ENCODE results near the gene KCNJ2. TPM values are rescaled to one million over a fixed set of nuclear protein-coding genes. Genes with fewer than 3 reads are reported as not detected.

The KCNJ2 gene
- total RNA-seq, 4 donors from 2014 or later = 2.7 to 18.0 (median 6.7) TPM

DNA sequence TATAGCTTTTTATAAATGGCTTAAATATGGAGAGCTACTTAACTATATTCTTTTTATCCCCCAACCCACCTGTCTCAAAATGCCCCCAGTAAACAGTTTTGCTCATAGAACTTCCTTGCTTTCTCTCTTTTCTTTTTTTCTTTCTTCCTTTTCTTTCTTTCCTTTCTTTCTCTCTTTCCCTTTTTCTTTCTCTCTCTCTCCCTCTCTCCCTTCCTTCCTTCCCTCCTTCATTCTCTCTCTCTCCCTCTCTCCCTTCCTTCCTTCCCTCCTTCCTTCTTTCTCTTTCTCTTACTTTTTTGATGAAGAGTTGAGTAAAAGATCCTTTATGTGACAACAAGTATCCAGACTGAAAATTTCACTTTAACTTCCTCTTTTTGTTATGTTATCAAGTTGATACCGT lies 48.2 kb downstream of the KCNJ2 start:
- H3K9me3 ChIP-seq = no peaks in the 10 kb centered on the region
- H3K27ac ChIP-seq = no peak overlapping the region
- no peaks in the 10 kb centered on the region for H3K36me3 ChIP-seq
- no peaks in the 10 kb centered on the region for H3K27me3 ChIP-seq
- no peak for TF ChIP-seq POLR2A (IDR thresholded peaks at IDR 0.05)
- TF ChIP-seq, protein P1, sequence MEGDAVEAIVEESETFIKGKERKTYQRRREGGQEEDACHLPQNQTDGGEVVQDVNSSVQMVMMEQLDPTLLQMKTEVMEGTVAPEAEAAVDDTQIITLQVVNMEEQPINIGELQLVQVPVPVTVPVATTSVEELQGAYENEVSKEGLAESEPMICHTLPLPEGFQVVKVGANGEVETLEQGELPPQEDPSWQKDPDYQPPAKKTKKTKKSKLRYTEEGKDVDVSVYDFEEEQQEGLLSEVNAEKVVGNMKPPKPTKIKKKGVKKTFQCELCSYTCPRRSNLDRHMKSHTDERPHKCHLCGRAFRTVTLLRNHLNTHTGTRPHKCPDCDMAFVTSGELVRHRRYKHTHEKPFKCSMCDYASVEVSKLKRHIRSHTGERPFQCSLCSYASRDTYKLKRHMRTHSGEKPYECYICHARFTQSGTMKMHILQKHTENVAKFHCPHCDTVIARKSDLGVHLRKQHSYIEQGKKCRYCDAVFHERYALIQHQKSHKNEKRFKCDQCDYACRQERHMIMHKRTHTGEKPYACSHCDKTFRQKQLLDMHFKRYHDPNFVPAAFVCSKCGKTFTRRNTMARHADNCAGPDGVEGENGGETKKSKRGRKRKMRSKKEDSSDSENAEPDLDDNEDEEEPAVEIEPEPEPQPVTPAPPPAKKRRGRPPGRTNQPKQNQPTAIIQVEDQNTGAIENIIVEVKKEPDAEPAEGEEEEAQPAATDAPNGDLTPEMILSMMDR (IDR thresholded peaks at IDR 0.05) = no peak
- no peak for TF ChIP-seq EP300 (IDR thresholded peaks at IDR 0.05)
- H3K4me3 ChIP-seq = no peak overlapping the region
- no peak for DNase-seq (ENCODE audit: low spot score in 2 of 2)
- no peaks in the 10 kb centered on the region for H3K4me1 ChIP-seq
- WGBS, 2 donors = 73 to 82% methylated on average over 1 of the region's 1 CpG

DNA sequence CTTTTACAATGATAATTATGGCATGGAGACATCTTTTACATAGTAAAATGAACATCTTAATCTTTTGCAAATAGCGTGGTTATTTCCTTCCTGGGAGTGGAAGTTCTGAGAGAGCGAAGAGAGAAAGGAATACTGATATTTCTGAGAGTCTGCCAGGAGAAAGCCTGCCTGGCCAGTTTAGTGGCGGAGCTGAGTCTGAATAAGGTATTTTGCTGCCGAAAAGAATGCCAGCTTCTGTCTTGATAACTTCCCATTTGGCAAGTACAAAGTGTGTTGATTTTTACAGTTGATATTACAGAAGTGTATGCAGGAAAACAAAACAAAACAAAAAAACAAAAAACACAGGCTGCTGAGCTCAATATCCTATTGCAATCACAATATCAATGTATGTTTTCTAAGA lies 55.9 kb downstream of the KCNJ2 start:
- WGBS, 2 donors = 56 to 60% methylated on average over 4 of the region's 4 CpGs
- Histone ChIP-seq H3K9me3 (no peaks in the 10 kb centered on the region), H3K27me3 (no peaks in the 10 kb centered on the region), H3K4me3 (no peak overlapping the region), H3K36me3 (no peaks in the 10 kb centered on the region), H3K4me1 (no peaks in the 10 kb centered on the region), H3K27ac (no peak overlapping the region)
- TF ChIP-seq, protein P1 (IDR thresholded peaks at IDR 0.05) = no peak
- TF ChIP-seq POLR2A (IDR thresholded peaks at IDR 0.05) (no peak), EP300 (IDR thresholded peaks at IDR 0.05) (no peak)
- DNase-seq (ENCODE audit: low spot score in 2 of 2) = no peak

Other genes starting within 250 kb of the KCNJ2 start
- 10 to 100 TPM in 3 of 4 donors, 1 to 10 TPM in 1; 2.4 to 36.2 (median 22.4) TPM for gene KCNJ16, start 94.3 kb upstream of the KCNJ2 start, total RNA-seq

Measured in tibial nerve (tissue), 4 donors.